Endometrium (tissue), 2 donors: Measurements from ENCODE around the gene MECP2.
"Not testable (repeated sequence)": the region's sequence is repeated elsewhere in the genome, so short reads cannot be mapped to it uniquely, and the experiment has no call there.

ENCODE experiments used
- FAIRE-seq: peaks from 2 replicates; lab custom pipeline; 2012; peaks lifted over from hg19 to GRCh38; lab: Jason Lieb, UNC
- donor health status: control.
- donor health status: control.

Gene MECP2

GRCh38 chrX:154016366-154017076, 81.0 kb downstream of the MECP2 start:
- FAIRE-seq = no peak

GRCh38 chrX:154015581-154016264, 81.8 kb downstream of the MECP2 start:
- no peak for FAIRE-seq

GRCh38 chrX:154014429-154015380, 82.8 kb downstream of the MECP2 start:
- FAIRE-seq = no peak

- no peak for FAIRE-seq
Measured at GRCh38 chrX:154013614-154014360, 83.7 kb downstream of the MECP2 start.

GRCh38 chrX:154013001-154013421, 84.5 kb downstream of the MECP2 start:
- FAIRE-seq = no peak

GRCh38 chrX:154012336-154012991, 85.1 kb downstream of the MECP2 start:
- no peak for FAIRE-seq

GRCh38 chrX:154011376-154012335, 85.9 kb downstream of the MECP2 start:
- no peak for FAIRE-seq

- FAIRE-seq = no peak
Measured at GRCh38 chrX:154010330-154011087, 87.0 kb downstream of the MECP2 start.

GRCh38 chrX:154008521-154008920, 89.0 kb downstream of the MECP2 start:
- FAIRE-seq = no peak

- no peak for FAIRE-seq
Measured at GRCh38 chrX:154006947-154007346, 90.6 kb downstream of the MECP2 start.

GRCh38 chrX:154004315-154004714, 93.2 kb downstream of the MECP2 start:
- FAIRE-seq = no peak

GRCh38 chrX:154002215-154002719, 95.2 kb downstream of the MECP2 start:
- FAIRE-seq = no peak

- no peak for FAIRE-seq
Measured at GRCh38 chrX:154000051-154000450, 97.5 kb downstream of the MECP2 start.

- no peak for FAIRE-seq
Measured at GRCh38 chrX:153999359-154000037, 98.0 kb downstream of the MECP2 start.

GRCh38 chrX:153995504-153995903, 102.0 kb downstream of the MECP2 start:
- FAIRE-seq = no peak

- FAIRE-seq = not testable (repeated sequence)
Measured at GRCh38 chrX:153994398-153994797, 103.1 kb downstream of the MECP2 start.

GRCh38 chrX:153993978-153994377, 103.5 kb downstream of the MECP2 start:
- no peak for FAIRE-seq

GRCh38 chrX:153993079-153993478, 104.4 kb downstream of the MECP2 start:
- FAIRE-seq = no peak

- no peak for FAIRE-seq
Measured at GRCh38 chrX:153992180-153992579, 105.3 kb downstream of the MECP2 start.
